ENCODE data around the gene LRRC18. TPM values are rescaled to one million over a fixed set of nuclear protein-coding genes. Genes with fewer than 3 reads are reported as not detected.

The LRRC18 gene
- total and polyA plus RNA-seq, 9 of the 15 experiments (the other 6 are each of a cell fraction or from before 2014, with no cell fraction given), result not detected

- Histone ChIP-seq H3K36me3 (ENCODE audit: control insufficient read depth, insufficient read depth, low read length) (no peaks in the 10 kb centered on the region), H3K79me2 (ENCODE audit: control insufficient read depth, insufficient read depth, low read length) (no peaks in the 10 kb centered on the region), H3K4me3 (no peak overlapping the region), H4K20me1 (replicated peaks; ENCODE audit: control insufficient read depth, insufficient read depth, low read length) (no peaks in the 10 kb centered on the region), H3K4me1 (replicated peaks in 1 of 2; ENCODE audit: control insufficient read depth in 2 of 2, insufficient read depth in 2 of 2, low read length in 2 of 2) (no peaks in the 10 kb centered on the region), H3K4me2 (ENCODE audit: insufficient read depth, low read length) (no peak overlapping the region), H2AFZ (ENCODE audit: low read depth, low read length) (no peak overlapping the region), H3K9me3 (replicated peaks; ENCODE audit: control insufficient read depth, insufficient read depth, low read depth, low read length) (no peaks in the 10 kb centered on the region), H3K9ac (ENCODE audit: insufficient read depth in 1 of 2, low read depth in 2 of 2, low read length in 2 of 2) (no peak overlapping the region), H3K9me1 (ENCODE audit: control insufficient read depth, insufficient read depth, low read length) (no peaks in the 10 kb centered on the region), H3K27me3 (ENCODE audit: control insufficient read depth in 2 of 2, insufficient read depth in 2 of 2, low read length in 2 of 2) (peaks cover 4 to 38% of the 10 kb centered on the region in 2 experiments), H3K27ac (ENCODE audit: extremely low read depth, low read depth, low read length) (no peak overlapping the region)
- no peak for TF ChIP-seq EGR1 (conservative IDR thresholded peaks at IDR 0.05)
- FAIRE-seq (no peak), DNase-seq (ENCODE audit: extremely low read depth in 1 of 4, low spot score in 3 of 4) (no peak), ATAC-seq (no peak)
- WGBS (ENCODE audit: insufficient coverage, low coverage, missing lambda C conversion rate), result under 1% methylated on average over 14 of the region's 14 CpGs
- ChIA-PET CTCF (ENCODE audit: low intra/inter-chr PET ratio) (no interaction called here), POLR2A (interaction anchor here (0.7 to 0.9 kb wide), 3 partner anchors 32 to 89 kb away, joined by 3 to 4 read pairs (median 3); no protein-coding TSS in a partner anchor)
- BruUV-seq (replicated peaks), result no TSS peak
- in situ Hi-C loops (cut with MboI) (no loop called here), intact Hi-C loops (cut with micrococcal nuclease) (no loop called here)
These were observed 30.4 kb upstream of the LRRC18 start for GRCh38 chr10:48970046-48970445.

- CTCF ChIA-PET (ENCODE audit: low intra/inter-chr PET ratio), result no interaction called here
- in situ Hi-C loops (cut with MboI) (no loop called here), intact Hi-C loops (cut with micrococcal nuclease) (no loop called here)
- no peaks in the 10 kb centered on the region for H3K4me1 ChIP-seq (replicated peaks in 1 of 2; ENCODE audit: control insufficient read depth in 2 of 2, insufficient read depth in 2 of 2, low read length in 2 of 2)
- no peaks in the 10 kb centered on the region for H3K9me1 ChIP-seq (ENCODE audit: control insufficient read depth, insufficient read depth, low read length)
- 0% methylated on average over 3 of the region's 3 CpGs for WGBS (ENCODE audit: insufficient coverage, low coverage, missing lambda C conversion rate)
- no peak for ATAC-seq
- peaks cover 4 to 26% of the 10 kb centered on the region in 2 experiments for H3K27me3 ChIP-seq (ENCODE audit: control insufficient read depth in 2 of 2, insufficient read depth in 2 of 2, low read length in 2 of 2)
- H3K79me2 ChIP-seq (ENCODE audit: control insufficient read depth, insufficient read depth, low read length), result no peaks in the 10 kb centered on the region
- POLR2A ChIA-PET, result interaction anchor here (0.6 kb wide), 1 partner anchor 11 kb away, joined by 3 read pairs; no protein-coding TSS in a partner anchor
- H3K27ac ChIP-seq (ENCODE audit: extremely low read depth, low read depth, low read length), result no peak overlapping the region
- H3K4me2 ChIP-seq (ENCODE audit: insufficient read depth, low read length), result no peak overlapping the region
- H3K36me3 ChIP-seq (ENCODE audit: control insufficient read depth, insufficient read depth, low read length), result no peaks in the 10 kb centered on the region
- no peak for FAIRE-seq
- H3K9me3 ChIP-seq (replicated peaks; ENCODE audit: control insufficient read depth, insufficient read depth, low read depth, low read length), result no peaks in the 10 kb centered on the region
- H4K20me1 ChIP-seq (replicated peaks; ENCODE audit: control insufficient read depth, insufficient read depth, low read length), result no peaks in the 10 kb centered on the region
- no TSS peak for BruUV-seq (replicated peaks)
- no peak overlapping the region for H3K4me3 ChIP-seq
- DNase-seq (ENCODE audit: extremely low read depth in 1 of 4, low spot score in 3 of 4), result no peak
- H3K9ac ChIP-seq (ENCODE audit: insufficient read depth in 1 of 2, low read depth in 2 of 2, low read length in 2 of 2), result no peak overlapping the region
- no peak overlapping the region for H2AFZ ChIP-seq (ENCODE audit: low read depth, low read length)
- no peak for TF ChIP-seq ZNF436 (CRISPR knock-in tag; IDR thresholded peaks at IDR 0.05)
- no peak for TF ChIP-seq ZNF253 (CRISPR knock-in tag; conservative IDR thresholded peaks at IDR 0.05)
- no peak for TF ChIP-seq ZHX1 (conservative IDR thresholded peaks at IDR 0.05; ENCODE audit: low read length)
- TF ChIP-seq SMARCE1 (IDR thresholded peaks at IDR 0.05), result no peak
- no peak for TF ChIP-seq HDAC8 (tag; IDR thresholded peaks at IDR 0.05)
- no peak for TF ChIP-seq ZFPM2 (CRISPR knock-in tag; IDR thresholded peaks at IDR 0.05)
- no peak for TF ChIP-seq CC2D1A (IDR thresholded peaks at IDR 0.05)
- no peak for TF ChIP-seq PHF21A (IDR thresholded peaks at IDR 0.05; ENCODE audit: borderline replicate concordance, low read depth)
- TF ChIP-seq MLX (CRISPR knock-in tag; conservative IDR thresholded peaks at IDR 0.05), result no peak
- TF ChIP-seq NKRF (IDR thresholded peaks at IDR 0.05; ENCODE audit: borderline replicate concordance), result no peak
- TF ChIP-seq ZC3H4 (CRISPR knock-in tag; IDR thresholded peaks at IDR 0.05; ENCODE audit: borderline replicate concordance), result no peak
These were observed 28.4 kb upstream of the LRRC18 start for GRCh38 chr10:48968036-48968435.

Measured in K562 (cell line).